RWPE2 (cell line): ENCODE data around the gene PBX1.

ENCODE experiments used
- ATAC-seq: fragments of 200-7000 bp; cut with Tn5 transposase; 3 replicates; pipeline ENCODE4 v1.9.1; 2021; ENCODE audit warnings: low read depth
- DNase-seq: peaks from one replicate; pipeline ENCODE4 v3.0.0-alpha.2; 2020; ENCODE audit warnings: low spot score
- H3K27ac ChIP-seq: fragments of 450-650 bp; 2 replicates; pipeline ENCODE4 v1.5.1; 2017; ENCODE audit warnings: mild to moderate bottlenecking; ENCODE audit not compliant: poor library complexity, severe bottlenecking
- H3K27me3 ChIP-seq: fragments of 250-450 bp; sonication (Bioruptor Pico); 2 replicates; pipeline ENCODE4 v1.5.1; 2021; ENCODE audit warnings: mild to moderate bottlenecking, moderate library complexity; ENCODE audit not compliant: insufficient read depth, poor library complexity, severe bottlenecking
- H3K36me3 ChIP-seq: fragments of 250-450 bp; sonication (Bioruptor Pico); 2 replicates; pipeline ENCODE4 v1.5.1; 2020; ENCODE audit warnings: low read depth, mild to moderate bottlenecking, moderate library complexity
- H3K4me1 ChIP-seq: fragments of 250-450 bp; sonication (Bioruptor Pico); 2 replicates; pipeline ENCODE4 v1.5.1; 2021; ENCODE audit warnings: mild to moderate bottlenecking, moderate library complexity; ENCODE audit not compliant: insufficient read depth, poor library complexity, severe bottlenecking
- H3K4me3 ChIP-seq: fragments of 250-450 bp; sonication (Bioruptor Pico); 2 replicates; pipeline ENCODE4 v1.5.1; 2021; ENCODE audit warnings: mild to moderate bottlenecking, moderate library complexity; ENCODE audit not compliant: severe bottlenecking
- H3K9me3 ChIP-seq: fragments of 250-450 bp; sonication (Bioruptor Pico); 2 replicates; pipeline ENCODE4 v1.5.1; 2021; ENCODE audit warnings: mild to moderate bottlenecking, moderate library complexity; ENCODE audit not compliant: severe bottlenecking
- CTCF ChIP-seq: fragments of 450-650 bp; IDR thresholded peaks from one replicate; pipeline ENCODE4 v1.5.1; 2017; ENCODE audit warnings: mild to moderate bottlenecking, moderate library complexity; ENCODE audit not compliant: poor library complexity, severe bottlenecking

The PBX1 gene

DNA sequence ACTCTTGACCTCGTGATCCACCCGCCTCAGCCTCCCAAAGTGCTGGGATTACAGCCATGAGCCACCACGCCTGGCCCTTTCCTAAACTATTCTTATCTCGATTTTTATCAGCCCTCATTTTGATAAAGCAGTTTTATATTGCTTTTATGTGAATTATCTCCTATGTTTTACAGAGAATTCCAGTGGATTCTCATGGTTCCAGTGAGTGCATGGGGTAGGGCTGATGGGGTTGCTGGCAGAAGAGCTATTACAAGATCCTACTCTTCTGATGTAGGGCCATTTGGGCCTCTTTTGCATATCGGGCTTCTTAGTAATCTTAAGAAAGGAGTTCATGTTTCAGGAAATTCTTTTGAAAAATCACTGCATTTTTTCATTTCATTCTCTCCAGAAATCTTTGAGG, 187.6 kb downstream of the PBX1 start:
- no peak for DNase-seq
- Histone ChIP-seq H3K27ac (no peak overlapping the region), H3K36me3 (no peaks in the 10 kb centered on the region)

GRCh38 chr1:164748253-164748899, 189.4 kb downstream of the PBX1 start:
- Histone ChIP-seq H3K27me3 (no peaks in the 10 kb centered on the region), H3K36me3 (no peaks in the 10 kb centered on the region), H3K9me3 (no peaks in the 10 kb centered on the region), H3K4me1 (peaks cover 23% of the 10 kb centered on the region), H3K4me3 (no peak overlapping the region), H3K27ac (peak overlapping the region; percentile 51)
- TF ChIP-seq CTCF: no peak
- ATAC-seq (peak; percentile 52), DNase-seq (no peak)

More for the DNA sequence above, 187.6 kb downstream of the PBX1 start:
- no peak overlapping the region for H3K4me3 ChIP-seq
- no peak for ATAC-seq
- peaks cover 17% of the 10 kb centered on the region for H3K4me1 ChIP-seq
- H3K27me3 ChIP-seq: no peaks in the 10 kb centered on the region
- no peak for TF ChIP-seq CTCF
- no peaks in the 10 kb centered on the region for H3K9me3 ChIP-seq

GRCh38 chr1:164753521-164754077, 194.6 kb downstream of the PBX1 start:
- no peak for ATAC-seq
- Histone ChIP-seq H3K27me3 (no peaks in the 10 kb centered on the region), H3K27ac (no peak overlapping the region), H3K4me3 (no peak overlapping the region), H3K36me3 (no peaks in the 10 kb centered on the region), H3K4me1 (peaks cover 14% of the 10 kb centered on the region), H3K9me3 (no peaks in the 10 kb centered on the region)
- DNase-seq: no peak
- no peak for TF ChIP-seq CTCF

GRCh38 chr1:164754088-164754600, 195.2 kb downstream of the PBX1 start:
- no peak overlapping the region for H3K27ac ChIP-seq
- ATAC-seq: no peak
- DNase-seq: no peak
- H3K9me3 ChIP-seq: no peaks in the 10 kb centered on the region
- H3K27me3 ChIP-seq: no peaks in the 10 kb centered on the region
- no peak for TF ChIP-seq CTCF
- H3K36me3 ChIP-seq: no peaks in the 10 kb centered on the region
- H3K4me1 ChIP-seq: peaks cover 10% of the 10 kb centered on the region
- no peak overlapping the region for H3K4me3 ChIP-seq

DNA sequence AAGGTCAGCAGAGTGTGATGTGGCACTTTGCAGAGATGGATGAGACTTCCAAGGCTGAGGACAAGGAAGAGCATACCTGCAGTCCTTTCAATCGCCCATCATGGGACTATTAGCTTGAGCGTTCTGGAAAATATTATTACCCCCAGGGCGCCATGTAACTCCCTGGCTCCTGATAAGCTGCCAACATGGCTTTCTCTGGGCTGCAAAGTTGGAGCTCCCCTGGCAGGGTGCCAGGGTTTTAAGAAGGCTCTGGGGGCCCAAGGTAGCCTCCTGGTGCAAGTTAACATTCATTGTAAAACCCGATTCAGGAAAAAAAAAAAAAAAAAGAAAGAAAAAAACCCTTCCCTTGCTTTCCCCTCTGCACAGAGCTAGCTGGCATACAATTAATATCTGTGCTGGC, 196.7 kb downstream of the PBX1 start:
- DNase-seq (no peak), ATAC-seq (no peak)
- no peak for TF ChIP-seq CTCF
- Histone ChIP-seq H3K4me1 (peaks cover 10% of the 10 kb centered on the region), H3K4me3 (no peak overlapping the region), H3K27me3 (no peaks in the 10 kb centered on the region), H3K9me3 (no peaks in the 10 kb centered on the region), H3K36me3 (no peaks in the 10 kb centered on the region), H3K27ac (no peak overlapping the region)
